ENCODE results near the gene ZNG1B. TPM values are rescaled to one million over a fixed set of nuclear protein-coding genes. Genes with fewer than 3 reads are reported as not detected.
"Not testable (repeated sequence)": the region's sequence is repeated elsewhere in the genome, so short reads cannot be mapped to it uniquely, and the experiment has no call there.

The ZNG1B gene
- total RNA-seq (2014; rRNA removed; shearing (Covaris generic)) (22.1 and 37.8 TPM in 2 replicates), polyA plus RNA-seq (2016; fragmentation: Nextera tagmentation; extraction: Ambion mirVana) (69.2 and 73.5 TPM in 2 replicates)

- H2AFZ ChIP-seq, result peak within 1 kb of the TSS; percentile 80
- peak within 1 kb of the TSS; percentile 77 for H3K4me3 ChIP-seq
- 0 to 1% methylated on average over 33 to 34 of the region's 56 CpGs for WGBS, 2 experiments (ENCODE audit: low coverage in 1 of 2, low lambda C conversion rate in 2 of 2, missing lambda C conversion rate in 2 of 2)
- H3K27me3 ChIP-seq (replicated peaks; ENCODE audit: insufficient read depth); in situ Hi-C loops (cut with MboI); H3F3A ChIP-seq (ENCODE audit: insufficient read depth); H3K9me2 ChIP-seq (ENCODE audit: insufficient read depth); H3K79me2 ChIP-seq (ENCODE audit: insufficient read depth); H3K4me1 ChIP-seq (ENCODE audit: insufficient read depth); H4K20me1 ChIP-seq (ENCODE audit: insufficient read depth); H3K9me3 ChIP-seq (ENCODE audit: low read depth); H3K36me3 ChIP-seq (ENCODE audit: low read depth): not testable (repeated sequence)
- H3K9ac ChIP-seq, result peak within 1 kb of the TSS; percentile 87
- peak within 1 kb of the TSS; percentile 86 for H3K4me2 ChIP-seq (ENCODE audit: unreplicated experiment)
- peak; percentile 40 for DNase-seq
- peak within 1 kb of the TSS; percentile 58 for H3K27ac ChIP-seq
These were observed at the start of gene ZNG1B for GRCh38 chr2:113437508-113438465. Gene ZNG1B (plus strand): TSS chr2:113437691. CDS start chr2:113437869, 178 bp downstream.

GRCh38 chr2:113390124-113390849, 47.2 kb upstream of the ZNG1B start:
- TF ChIP-seq EZH2phosphoT487 (IDR thresholded peaks at IDR 0.05; ENCODE audit: insufficient read depth, low read depth) (no peak), EZH2 (IDR thresholded peaks at IDR 0.05; ENCODE audit: insufficient read depth, poor library complexity, severe bottlenecking) (no peak)
- no peaks in the 10 kb centered on the region for H3K9me3 ChIP-seq (ENCODE audit: low read depth)
- peak overlapping the region; percentile 84 for H3K4me2 ChIP-seq (ENCODE audit: unreplicated experiment)
- in situ Hi-C loops (cut with MboI), result no loop called here
- H3F3A ChIP-seq (ENCODE audit: insufficient read depth), result no peaks in the 10 kb centered on the region
- H3K9me2 ChIP-seq (ENCODE audit: insufficient read depth), result no peaks in the 10 kb centered on the region
- no peaks in the 10 kb centered on the region for H3K36me3 ChIP-seq (ENCODE audit: low read depth)
- H3K4me3 ChIP-seq, result peak overlapping the region; percentile 66
- peak overlapping the region; percentile 85 for H2AFZ ChIP-seq
- H4K20me1 ChIP-seq (ENCODE audit: insufficient read depth), result no peaks in the 10 kb centered on the region
- peak overlapping the region; percentile 64 for H3K9ac ChIP-seq
- peak overlapping the region; percentile 5 for H3K27ac ChIP-seq
- no peaks in the 10 kb centered on the region for H3K27me3 ChIP-seq (replicated peaks; ENCODE audit: insufficient read depth)
- peak; percentile 76 for DNase-seq
- no peaks in the 10 kb centered on the region; the same call in 1 of the 2 replicates for H3K4me1 ChIP-seq (ENCODE audit: insufficient read depth)
- H3K79me2 ChIP-seq (ENCODE audit: insufficient read depth), result no peaks in the 10 kb centered on the region
- WGBS, 2 experiments (ENCODE audit: low coverage in 1 of 2, low lambda C conversion rate in 2 of 2, missing lambda C conversion rate in 2 of 2), result 5 to 7% methylated on average over 11 of the region's 11 CpGs

- no peak for DNase-seq
- no peak overlapping the region for H3K27ac ChIP-seq
- no peaks in the 10 kb centered on the region for H3K79me2 ChIP-seq (ENCODE audit: insufficient read depth)
- WGBS, 2 experiments (ENCODE audit: low coverage in 1 of 2, low lambda C conversion rate in 2 of 2, missing lambda C conversion rate in 2 of 2), result 80 to 81% methylated on average over 6 of the region's 6 CpGs
- H3K36me3 ChIP-seq (ENCODE audit: low read depth), result no peaks in the 10 kb centered on the region
- no peaks in the 10 kb centered on the region for H3F3A ChIP-seq (ENCODE audit: insufficient read depth)
- H3K4me1 ChIP-seq (ENCODE audit: insufficient read depth), result no peaks in the 10 kb centered on the region; the same call in 1 of the 2 replicates
- no peak overlapping the region for H2AFZ ChIP-seq
- H3K27me3 ChIP-seq (replicated peaks; ENCODE audit: insufficient read depth), result no peaks in the 10 kb centered on the region
- no peak overlapping the region for H3K4me3 ChIP-seq
- no peaks in the 10 kb centered on the region for H4K20me1 ChIP-seq (ENCODE audit: insufficient read depth)
- H3K9me3 ChIP-seq (ENCODE audit: low read depth), result no peaks in the 10 kb centered on the region
- in situ Hi-C loops (cut with MboI), result no loop called here
- TF ChIP-seq EZH2 (IDR thresholded peaks at IDR 0.05; ENCODE audit: insufficient read depth, poor library complexity, severe bottlenecking) (no peak), EZH2phosphoT487 (IDR thresholded peaks at IDR 0.05; ENCODE audit: insufficient read depth, low read depth) (no peak)
- no peak overlapping the region for H3K4me2 ChIP-seq (ENCODE audit: unreplicated experiment)
- no peak overlapping the region for H3K9ac ChIP-seq
- H3K9me2 ChIP-seq (ENCODE audit: insufficient read depth), result no peaks in the 10 kb centered on the region
These were observed 46.4 kb upstream of the ZNG1B start for GRCh38 chr2:113391073-113391472.

- WGBS, 2 experiments (ENCODE audit: low coverage in 1 of 2, low lambda C conversion rate in 2 of 2, missing lambda C conversion rate in 2 of 2), result 28 to 33% methylated on average over 5 of the region's 5 CpGs
- no peaks in the 10 kb centered on the region for H3K4me1 ChIP-seq (ENCODE audit: insufficient read depth)
- no peak for TF ChIP-seq EZH2 (IDR thresholded peaks at IDR 0.05; ENCODE audit: insufficient read depth, poor library complexity, severe bottlenecking)
- TF ChIP-seq EZH2phosphoT487 (IDR thresholded peaks at IDR 0.05; ENCODE audit: insufficient read depth, low read depth), result no peak
- H3K4me3 ChIP-seq, result no peak overlapping the region
- no peaks in the 10 kb centered on the region for H3K79me2 ChIP-seq (ENCODE audit: insufficient read depth)
- H3K27ac ChIP-seq, result no peak overlapping the region
- no peaks in the 10 kb centered on the region for H4K20me1 ChIP-seq (ENCODE audit: insufficient read depth)
- H3K4me2 ChIP-seq (ENCODE audit: unreplicated experiment), result no peak overlapping the region
- no peak overlapping the region for H3K9ac ChIP-seq
- no peaks in the 10 kb centered on the region for H3K9me2 ChIP-seq (ENCODE audit: insufficient read depth)
- no peaks in the 10 kb centered on the region for H3F3A ChIP-seq (ENCODE audit: insufficient read depth)
- no peaks in the 10 kb centered on the region for H3K36me3 ChIP-seq (ENCODE audit: low read depth)
- DNase-seq, result no peak
- no peak overlapping the region for H2AFZ ChIP-seq
- in situ Hi-C loops (cut with MboI), result no loop called here
- no peaks in the 10 kb centered on the region for H3K9me3 ChIP-seq (ENCODE audit: low read depth)
- no peaks in the 10 kb centered on the region for H3K27me3 ChIP-seq (replicated peaks; ENCODE audit: insufficient read depth)
These were observed 31.4 kb upstream of the ZNG1B start for GRCh38 chr2:113406114-113406513.

Data from GM23248 (cell line).